Ascending aorta (tissue), 2 donors: ENCODE results near the gene AQR. TPM values are rescaled to one million over a fixed set of nuclear protein-coding genes. Genes with fewer than 3 reads are reported as not detected.

ENCODE experiments used
- DNase-seq, 2 donors: peaks; one replicate each; pipeline ENCODE4 v3.0.0-alpha.2; 2019; ENCODE audit warnings: low spot score in 2 of 2
- H3K27ac ChIP-seq, 2 donors: fragments of 200-600 bp; sonication (generic); one replicate each; pipeline ENCODE4 v1.5.1; 2016 to 2017; ENCODE audit warnings: mild to moderate bottlenecking in 1 of 2
- H3K27me3 ChIP-seq: fragments of 200-600 bp; sonication (generic); one replicate; pipeline ENCODE4 v1.5.1; 2017
- H3K36me3 ChIP-seq, 2 donors: fragments of 200-600 bp; sonication (generic); one replicate each; pipeline ENCODE4 v1.5.1; 2016
- H3K4me1 ChIP-seq, 2 donors: fragments of 200-600 bp; sonication (generic); one replicate each; pipeline ENCODE4 v1.5.1; 2016 to 2017; ENCODE audit warnings: mild to moderate bottlenecking in 1 of 2
- H3K4me3 ChIP-seq, 2 donors: fragments of 200-600 bp; sonication (generic); one replicate each; pipeline ENCODE4 v1.5.1; 2016 to 2017; ENCODE audit warnings: mild to moderate bottlenecking in 1 of 2
- H3K9me3 ChIP-seq, 2 donors: fragments of 200-600 bp; sonication (generic); one replicate each; pipeline ENCODE4 v1.5.1; 2016
- CTCF ChIP-seq, 3 experiments: fragments of 200-600 bp in 2 of 3; fragments of 450-650 bp in 1 of 3; sonication (generic) in 2 of 3; IDR thresholded peaks; one replicate each; pipeline ENCODE4 v1.5.1; 2016 to 2019; ENCODE audit warnings: antibody characterized with exemption in 3 of 3, mild to moderate bottlenecking in 1 of 3, moderate library complexity in 1 of 3
- intact Hi-C: fragments of 100-400 bp; cut with DNase I; formaldehyde crosslinking; loops from one replicate; pipeline ENCODE4 v1.15.1; 2023
- total RNA-seq: library from RNA; depleted of rRNA; stranded (reverse); fragments of >200 nt; gene quantifications from one replicate; pipeline ENCODE4 v1.1.0, GENCODE V29; 2016

The AQR gene
- total RNA-seq, 1 donor from 2014 or later = 17.5 TPM

- Histone ChIP-seq H3K4me1 (no peaks in the 10 kb centered on the region), H3K36me3 (peaks cover 19 to 62% of the 10 kb centered on the region in 2 donors), H3K9me3 (peaks cover 0 to 17% of the 10 kb centered on the region in 2 donors), H3K27me3 (no peaks in the 10 kb centered on the region), H3K4me3 (no peak overlapping the region), H3K27ac (no peak overlapping the region)
- TF ChIP-seq CTCF (IDR thresholded peaks at IDR 0.05) = no peak
- DNase-seq = no peak
- intact Hi-C loops = no loop called here
Observed at GRCh38 chr15:34892963-34893591, 76.5 kb downstream of the AQR start.

GRCh38 chr15:34890424-34890823, 79.1 kb downstream of the AQR start:
- H3K9me3 ChIP-seq = peaks cover 0 to 17% of the 10 kb centered on the region in 2 donors
- no peak overlapping the region for H3K4me3 ChIP-seq
- intact Hi-C loops = no loop called here
- DNase-seq = no peak
- H3K27me3 ChIP-seq = no peaks in the 10 kb centered on the region
- peaks cover 19 to 49% of the 10 kb centered on the region in 2 donors for H3K36me3 ChIP-seq
- TF ChIP-seq CTCF (IDR thresholded peaks at IDR 0.05) = no peak
- no peak overlapping the region for H3K27ac ChIP-seq
- H3K4me1 ChIP-seq = no peaks in the 10 kb centered on the region

- peaks cover 0 to 17% of the 10 kb centered on the region in 2 donors for H3K9me3 ChIP-seq
- peaks cover 19 to 55% of the 10 kb centered on the region in 2 donors for H3K36me3 ChIP-seq
- no peak overlapping the region for H3K27ac ChIP-seq
- no peaks in the 10 kb centered on the region for H3K27me3 ChIP-seq
- H3K4me3 ChIP-seq = no peak overlapping the region
- H3K4me1 ChIP-seq = no peaks in the 10 kb centered on the region
- intact Hi-C loops = no loop called here
- no peak for TF ChIP-seq CTCF (IDR thresholded peaks at IDR 0.05)
- DNase-seq = no peak
Observed at GRCh38 chr15:34889476-34889875, 80.1 kb downstream of the AQR start.

- intact Hi-C loops = no loop called here
- no peaks in the 10 kb centered on the region for H3K27me3 ChIP-seq
- DNase-seq = no peak
- H3K9me3 ChIP-seq = no peaks in the 10 kb centered on the region
- no peaks in the 10 kb centered on the region for H3K4me1 ChIP-seq
- H3K36me3 ChIP-seq = peaks cover 14 to 68% of the 10 kb centered on the region in 2 donors
- no peak for TF ChIP-seq CTCF (IDR thresholded peaks at IDR 0.05)
- H3K4me3 ChIP-seq = no peak overlapping the region
- H3K27ac ChIP-seq = no peak overlapping the region
Observed at GRCh38 chr15:34886134-34886533, 83.4 kb downstream of the AQR start.

- Histone ChIP-seq H3K4me3 (no peak overlapping the region), H3K4me1 (no peaks in the 10 kb centered on the region), H3K27me3 (no peaks in the 10 kb centered on the region), H3K9me3 (no peaks in the 10 kb centered on the region), H3K27ac (no peak overlapping the region), H3K36me3 (peaks cover 22 to 68% of the 10 kb centered on the region in 2 donors)
- no peak for TF ChIP-seq CTCF (IDR thresholded peaks at IDR 0.05)
- intact Hi-C loops = no loop called here
- no peak for DNase-seq
Observed at GRCh38 chr15:34883633-34884032, 85.9 kb downstream of the AQR start.

GRCh38 chr15:34883042-34883441, 86.5 kb downstream of the AQR start:
- Histone ChIP-seq H3K27me3 (no peaks in the 10 kb centered on the region), H3K27ac (no peak overlapping the region), H3K4me3 (no peak overlapping the region), H3K4me1 (no peaks in the 10 kb centered on the region), H3K9me3 (no peaks in the 10 kb centered on the region), H3K36me3 (peaks cover 22 to 64% of the 10 kb centered on the region in 2 donors)
- intact Hi-C loops = no loop called here
- no peak for DNase-seq
- no peak for TF ChIP-seq CTCF (IDR thresholded peaks at IDR 0.05)
